Thyroid gland (tissue), 4 donors: Measurements from ENCODE around the gene APOL3. TPM values are rescaled to one million over a fixed set of nuclear protein-coding genes. Genes with fewer than 3 reads are reported as not detected.
"Not testable (repeated sequence)": the region's sequence is repeated elsewhere in the genome, so short reads cannot be mapped to it uniquely, and the experiment has no call there.

Experiments used
- DNase-seq, 2 donors: peaks; one replicate each; pipeline ENCODE4 v3.0.0-alpha.2; 2019
- H3K27ac ChIP-seq, 3 donors: fragments of 200-600 bp; sonication (generic); 1 replicate in 2 of 3; 2 replicates in 1 of 3; pipeline ENCODE4 v1.5.1; 2016 to 2019; ENCODE audit warnings: mild to moderate bottlenecking in 1 of 3, moderate library complexity in 1 of 3
- H3K27me3 ChIP-seq: fragments of 200-600 bp; sonication (generic); one replicate; pipeline ENCODE4 v1.5.1; 2019
- H3K36me3 ChIP-seq, 2 donors: fragments of 200-600 bp; sonication (generic); one replicate each; pipeline ENCODE4 v1.5.1; 2016 to 2019
- H3K4me1 ChIP-seq, 2 donors: fragments of 200-600 bp; sonication (generic); one replicate each; pipeline ENCODE4 v1.5.1; 2017 to 2019
- H3K4me3 ChIP-seq, 3 donors: fragments of 200-600 bp; sonication (generic); replicated peaks in 1 of 3; 1 replicate in 2 of 3; 2 replicates in 1 of 3; pipeline ENCODE4 v1.5.1; 2016; ENCODE audit warnings: mild to moderate bottlenecking in 1 of 3
- H3K9me3 ChIP-seq: fragments of 200-600 bp; sonication (generic); one replicate; pipeline ENCODE4 v1.5.1; 2017
- CTCF ChIP-seq, 6 experiments: fragments of 200-600 bp in 3 of 6; fragments of 450-650 bp in 3 of 6; sonication (generic) in 3 of 6; IDR thresholded peaks; one replicate each; pipeline ENCODE4 v1.5.1; 2016 to 2019; ENCODE audit warnings: antibody characterized with exemption in 6 of 6, mild to moderate bottlenecking in 2 of 6, inconsistent platforms in 1 of 6, moderate library complexity in 1 of 6
- POLR2A ChIP-seq, 2 donors: fragments of 450-650 bp; IDR thresholded peaks; one replicate each; pipeline ENCODE4 v1.6.1; 2017; ENCODE audit warnings: antibody characterized with exemption in 2 of 2, mild to moderate bottlenecking in 2 of 2, moderate library complexity in 1 of 2
- WGBS, 2 donors: methylation state at CpG; one replicate each; pipeline ENCODE4 v1.1.5; 2017; 5-methylcytosine and 5-hydroxymethylcytosine counted together
- intact Hi-C: fragments of 100-400 bp; cut with DNase I; formaldehyde crosslinking; loops from one replicate; pipeline ENCODE4 v1.15.1; 2023
- total RNA-seq, 4 donors: library from RNA; depleted of rRNA; stranded (reverse); fragments of >200 nt; gene quantifications; one replicate each; pipeline ENCODE4 v1.2.3, GENCODE V29; 2016

The APOL3 gene
- total RNA-seq, 4 donors from 2014 or later = 23.3 to 91.9 (median 59.9) TPM

- intact Hi-C loops = loop anchor here (5.0 to 10.0 kb wide), 2 partner anchors 34 to 92 kb away; no protein-coding TSS in a partner anchor
- no peaks in the 10 kb centered on the region for H3K27me3 ChIP-seq
- 82 to 84% methylated on average over 3 of the region's 3 CpGs for WGBS, 2 donors
- H3K4me1 ChIP-seq = peaks cover 0 to 15% of the 10 kb centered on the region in 2 donors
- no peak overlapping the region for H3K4me3 ChIP-seq
- no peaks in the 10 kb centered on the region for H3K36me3 ChIP-seq
- TF ChIP-seq POLR2A (IDR thresholded peaks at IDR 0.05) = no peak
- TF ChIP-seq CTCF (IDR thresholded peaks at IDR 0.05) = no peak
- DNase-seq = no peak
- peak overlapping the region in 1 of 3 donors; percentile 2 for H3K27ac ChIP-seq
- H3K9me3 ChIP-seq = no peaks in the 10 kb centered on the region
Measured at GRCh38 chr22:36193171-36193570, 32.6 kb upstream of the APOL3 start.

- Histone ChIP-seq H3K9me3 (no peaks in the 10 kb centered on the region), H3K4me3 (no peak overlapping the region), H3K27ac (peak overlapping the region in 1 of 3 donors; percentile 2), H3K4me1 (peaks cover 0 to 15% of the 10 kb centered on the region in 2 donors), H3K36me3 (no peaks in the 10 kb centered on the region), H3K27me3 (no peaks in the 10 kb centered on the region)
- TF ChIP-seq CTCF (IDR thresholded peaks at IDR 0.05) = no peak
- no peak for TF ChIP-seq POLR2A (IDR thresholded peaks at IDR 0.05)
- intact Hi-C loops = loop anchor here (5.0 to 10.0 kb wide), 2 partner anchors 35 to 92 kb away; no protein-coding TSS in a partner anchor
- DNase-seq = no peak
- WGBS, 2 donors = 62 to 73% methylated on average over 3 to 4 of the region's 4 CpGs
Measured at GRCh38 chr22:36192542-36192941, 32.0 kb upstream of the APOL3 start.

GRCh38 chr22:36191106-36191836 is 30.7 kb upstream of the APOL3 start:
- no peak overlapping the region for H3K27ac ChIP-seq
- H3K9me3 ChIP-seq = no peaks in the 10 kb centered on the region
- DNase-seq = peak in 1 of 2 donors; percentile 33
- H3K36me3 ChIP-seq = no peaks in the 10 kb centered on the region
- peaks cover 0 to 10% of the 10 kb centered on the region in 2 donors for H3K4me1 ChIP-seq
- intact Hi-C loops = loop anchor here (5.0 to 10.0 kb wide), 2 partner anchors 36 to 94 kb away; no protein-coding TSS in a partner anchor
- TF ChIP-seq POLR2A (IDR thresholded peaks at IDR 0.05) = no peak
- TF ChIP-seq CTCF (IDR thresholded peaks at IDR 0.05) = no peak
- WGBS, 2 donors = 72 to 78% methylated on average over 16 of the region's 17 CpGs
- no peak overlapping the region for H3K4me3 ChIP-seq
- no peaks in the 10 kb centered on the region for H3K27me3 ChIP-seq

GRCh38 chr22:36187862-36188261 is 27.3 kb upstream of the APOL3 start:
- H3K4me3 ChIP-seq, H3K9me3 ChIP-seq, DNase-seq, H3K27ac ChIP-seq, H3K27me3 ChIP-seq, intact Hi-C loops, H3K36me3 ChIP-seq: not testable (repeated sequence)
- 97 to 99% methylated on average over 3 of the region's 6 CpGs for WGBS, 2 donors
- H3K4me1 ChIP-seq = peaks cover 0 to 19% of the 10 kb centered on the region in 2 donors

GRCh38 chr22:36185828-36186624 is 25.5 kb upstream of the APOL3 start:
- 55 to 58% methylated on average over 14 of the region's 14 CpGs for WGBS, 2 donors
- Histone ChIP-seq H3K36me3 (no peaks in the 10 kb centered on the region), H3K9me3 (no peaks in the 10 kb centered on the region), H3K27ac (peak overlapping the region in 1 of 3 donors; percentile 24), H3K4me3 (no peak overlapping the region), H3K4me1 (peaks cover 0 to 19% of the 10 kb centered on the region in 2 donors), H3K27me3 (no peaks in the 10 kb centered on the region)
- intact Hi-C loops = no loop called here
- no peak for TF ChIP-seq POLR2A (IDR thresholded peaks at IDR 0.05)
- TF ChIP-seq CTCF (IDR thresholded peaks at IDR 0.05) = peak in 1 of 6 experiments; percentile 11
- peak; percentile 42 to 48 for DNase-seq
